AG04450 (cell line): ENCODE measurements around the gene MAP2K5. TPM values are rescaled to one million over a fixed set of nuclear protein-coding genes. Genes with fewer than 3 reads are reported as not detected.

ENCODE experiments used
- CTCF ChIA-PET: fragments of 300-600, 350-600 bp; formaldehyde crosslinking; extraction: SDS; loops from one replicate; lab custom pipeline; 2022; ENCODE audit warnings: antibody characterized with exemption, inconsistent platforms; lab: Charles Lee
- POLR2A ChIA-PET: fragments of 350-600 bp; formaldehyde crosslinking; extraction: SDS; loops from one replicate; lab custom pipeline; 2021; ENCODE audit warnings: antibody characterized with exemption, inconsistent platforms; lab: Yijun Ruan, JAX
- DNase-seq: peaks from one replicate; pipeline ENCODE4 v3.0.0-alpha.2; 2011; ENCODE audit warnings: low read depth, low spot score
- H3K27ac ChIP-seq: one replicate; pipeline ENCODE4 v1.5.1; 2012; ENCODE audit warnings: low read depth, low read length, control low read depth
- H3K27me3 ChIP-seq: one replicate; pipeline ENCODE4 v1.6.0; 2012; ENCODE audit warnings: low read length; ENCODE audit not compliant: control insufficient read depth, insufficient read depth
- H3K4me3 ChIP-seq: 2 replicates; pipeline ENCODE4 v1.5.1; 2011; ENCODE audit warnings: mild to moderate bottlenecking, low read depth, low read length, control low read depth
- H3K9me3 ChIP-seq: 2 replicates; pipeline ENCODE4 v1.5.1; 2012; ENCODE audit warnings: low read length; ENCODE audit not compliant: control insufficient read depth, insufficient read depth
- CTCF ChIP-seq: IDR thresholded peaks from 2 replicates; pipeline ENCODE4 v1.5.1; 2011; ENCODE audit warnings: low read depth, low read length, control low read depth, inconsistent platforms
- polyA plus RNA-seq: library from polyadenylated mRNA; depleted of rRNA; stranded (reverse); fragments of >200 nt; gene quantifications from 2 replicates; pipeline ENCODE4 v1.2.3, GENCODE V29; 2011

Gene MAP2K5
- polyA plus RNA-seq, 1 experiment, result 5.4 TPM

- CTCF ChIA-PET, result no interaction called here
- H3K27ac ChIP-seq, result no peak overlapping the region
- no peak for DNase-seq
- POLR2A ChIA-PET, result no interaction called here
- peaks cover 1% of the 10 kb centered on the region; the same call in 1 of the 2 replicates for H3K9me3 ChIP-seq
- no peak overlapping the region for H3K4me3 ChIP-seq
- no peak for TF ChIP-seq CTCF
- no peaks in the 10 kb centered on the region for H3K27me3 ChIP-seq
Measured at GRCh38 chr15:67799801-67800205, 257.3 kb downstream of the MAP2K5 start.

DNA sequence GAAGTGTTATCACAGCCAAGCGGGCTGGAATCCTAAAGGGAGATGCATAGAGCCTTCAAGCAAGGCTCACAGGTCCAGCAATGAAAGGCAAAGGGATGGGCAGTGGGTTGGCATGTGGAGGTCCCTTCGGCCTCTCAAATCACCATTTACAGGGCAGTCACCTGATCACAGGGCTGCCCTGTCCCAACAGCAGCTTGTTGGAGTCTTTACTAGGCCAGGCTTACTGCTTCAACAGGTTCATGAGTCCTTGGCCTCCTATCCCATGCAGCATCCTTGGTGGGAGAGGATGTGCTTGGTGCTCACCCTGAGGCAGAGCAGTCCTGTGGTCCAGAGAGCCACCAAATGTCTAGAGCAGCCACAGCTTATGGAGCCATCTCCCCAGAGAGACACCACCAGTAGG lies 258.6 kb downstream of the MAP2K5 start:
- POLR2A ChIA-PET, result no interaction called here
- CTCF ChIA-PET, result no interaction called here

GRCh38 chr15:67801926-67802914 lies 259.7 kb downstream of the MAP2K5 start:
- CTCF ChIA-PET, result no interaction called here
- TF ChIP-seq CTCF, result no peak
- POLR2A ChIA-PET, result no interaction called here
- no peak for DNase-seq
- Histone ChIP-seq H3K27me3 (no peaks in the 10 kb centered on the region), H3K27ac (no peak overlapping the region), H3K4me3 (no peak overlapping the region), H3K9me3 (no peaks in the 10 kb centered on the region)

More for the DNA sequence above, 258.6 kb downstream of the MAP2K5 start:
- no peak for TF ChIP-seq CTCF
- no peak for DNase-seq
- H3K27ac ChIP-seq, result no peak overlapping the region
- no peak overlapping the region for H3K4me3 ChIP-seq
- no peaks in the 10 kb centered on the region for H3K27me3 ChIP-seq
- no peaks in the 10 kb centered on the region for H3K9me3 ChIP-seq

- no peak overlapping the region for H3K4me3 ChIP-seq
- H3K27ac ChIP-seq, result no peak overlapping the region
- CTCF ChIA-PET, result no interaction called here
- POLR2A ChIA-PET, result no interaction called here
- H3K9me3 ChIP-seq, result no peaks in the 10 kb centered on the region
- H3K27me3 ChIP-seq, result no peaks in the 10 kb centered on the region
- TF ChIP-seq CTCF, result no peak
- no peak for DNase-seq
Measured at GRCh38 chr15:67803299-67803698, 260.8 kb downstream of the MAP2K5 start.

DNA sequence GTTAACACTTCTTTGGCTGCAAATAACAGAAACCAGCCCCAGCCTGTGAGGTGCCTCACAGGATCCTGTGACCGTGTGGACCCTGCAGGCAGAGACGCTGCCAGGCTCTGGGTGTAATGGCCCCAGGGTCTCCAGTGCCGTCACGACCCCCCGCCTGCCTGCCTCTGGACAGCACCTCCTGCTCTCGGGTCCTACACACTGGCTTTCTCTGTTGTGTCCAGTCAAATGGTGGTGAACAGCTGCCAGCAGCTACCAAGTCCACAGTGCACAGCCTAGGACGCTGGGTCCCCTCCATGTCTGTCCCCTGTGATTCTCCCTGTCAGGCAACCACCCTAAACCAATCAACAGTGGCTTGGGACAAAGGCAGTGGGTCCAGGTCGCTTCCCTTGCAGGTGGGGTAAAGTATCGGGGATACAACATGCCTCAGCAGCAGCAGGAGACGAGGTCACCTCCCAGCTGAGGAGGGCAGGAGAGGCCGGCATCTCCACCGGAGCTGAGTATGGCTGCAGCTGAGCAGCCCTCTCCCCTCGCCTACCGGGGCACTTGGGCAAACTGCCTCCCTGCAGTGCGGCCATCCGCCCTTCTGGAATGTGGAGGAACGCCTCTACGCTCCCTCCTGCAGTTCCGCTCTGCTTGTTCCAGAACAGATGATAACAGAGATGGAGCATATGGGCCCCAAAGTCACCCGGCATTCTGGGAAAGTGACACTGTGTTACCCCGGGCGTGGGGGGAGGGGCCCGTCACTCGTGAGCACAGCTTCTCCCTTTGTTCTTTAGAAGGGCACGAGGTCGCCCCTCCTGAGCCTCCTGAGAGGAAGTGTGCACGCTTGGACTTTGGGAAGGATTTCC lies 261.7 kb downstream of the MAP2K5 start:
- no peaks in the 10 kb centered on the region for H3K9me3 ChIP-seq
- no peaks in the 10 kb centered on the region for H3K27me3 ChIP-seq
- no peak for TF ChIP-seq CTCF
- CTCF ChIA-PET, result no interaction called here
- DNase-seq, result no peak
- no peak overlapping the region for H3K27ac ChIP-seq
- POLR2A ChIA-PET, result no interaction called here
- no peak overlapping the region for H3K4me3 ChIP-seq
